K562 (cell line): ENCODE results near the gene FHIT. TPM values are rescaled to one million over a fixed set of nuclear protein-coding genes. Genes with fewer than 3 reads are reported as not detected.

Source experiments
- MECOM ChIP-seq: fragments of 250-450 bp; sonication (Bioruptor Pico); IDR thresholded peaks from 2 replicates; pipeline ENCODE4 v1.8.0; 2022; ENCODE audit warnings: inconsistent platforms
- NFXL1 ChIP-seq: fragments of 450-650 bp; formaldehyde crosslinking; IDR thresholded peaks from 2 replicates; pipeline ENCODE4 v1.4.0; 2021; ENCODE audit warnings: mild to moderate bottlenecking
- NRF1 ChIP-seq, 2 experiments: fragments of 450-650 bp; IDR thresholded peaks in 1 of 2; conservative IDR thresholded peaks in 1 of 2; 2 replicates each; pipeline ENCODE4 v1.6.1; 2014; ENCODE audit warnings: mild to moderate bottlenecking in 2 of 2
- SMARCA4 ChIP-seq: fragments of 450-650 bp; IDR thresholded peaks from 2 replicates; pipeline ENCODE4 v1.6.1; 2016
- TAF7 ChIP-seq: fragments of 450-650 bp; IDR thresholded peaks from 2 replicates; pipeline ENCODE4 v1.6.1; 2016; ENCODE audit warnings: missing genetic modification characterization, missing compliant biosample characterization
- TAL1 ChIP-seq: fragments of 450-650 bp; IDR thresholded peaks from 2 replicates; pipeline ENCODE4 v1.6.1; 2016; ENCODE audit warnings: mild to moderate bottlenecking
- THAP12 ChIP-seq: fragments of 250-450 bp; sonication (Bioruptor Pico); IDR thresholded peaks from 2 replicates; pipeline ENCODE4 v1.9.0; 2021; ENCODE audit warnings: mild to moderate bottlenecking, inconsistent platforms
- ZNF57 ChIP-seq: fragments of 450-650 bp; formaldehyde crosslinking; IDR thresholded peaks from 2 replicates; pipeline ENCODE4 v1.4.0; 2020; ENCODE audit warnings: mild to moderate bottlenecking, moderate library complexity
- polyA plus RNA-seq, 8 experiments: library from polyadenylated mRNA; depleted of rRNA in 4 of 8; stranded (reverse) in 5 of 8; unstranded in 3 of 8; fragments of >200 nt; fragmentation: Nextera tagmentation in 2 of 8; fragmentation: Illumina TruSeq in 1 of 8; extraction: Ambion mirVana in 2 of 8; extraction: Trizol in 1 of 8; gene quantifications; 2 replicates each; pipeline versions ENCODE4 v1.2.1 to v1.2.3, GENCODE V29; 2011 to 2014; ENCODE audit warnings: inconsistent platforms in 1 of 8, missing spikeins in 1 of 8
- total RNA-seq, 7 experiments: library from RNA; depleted of rRNA in 6 of 7; stranded (reverse); fragments of >200 nt in 6 of 7; fragmentation: Illumina TruSeq in 2 of 7; extraction: Trizol in 2 of 7; gene quantifications; 2 replicates each; pipeline versions ENCODE4 v1.2.1 to v1.2.3, GENCODE V29; 2011 to 2021; ENCODE audit warnings: low replicate concordance in 1 of 7
- TF ChIP-seq, protein P1 (sequence below): fragments of 450-650 bp; IDR thresholded peaks from 2 replicates; pipeline ENCODE4 v1.6.1; 2016; ENCODE audit warnings: missing biosample characterization, missing genetic modification characterization

FHIT gene
- total and polyA plus RNA-seq, 9 of the 15 experiments (the other 6 are each of a cell fraction or from before 2014, with no cell fraction given): 1.7 to 9.1 (median 4.3) TPM

DNA sequence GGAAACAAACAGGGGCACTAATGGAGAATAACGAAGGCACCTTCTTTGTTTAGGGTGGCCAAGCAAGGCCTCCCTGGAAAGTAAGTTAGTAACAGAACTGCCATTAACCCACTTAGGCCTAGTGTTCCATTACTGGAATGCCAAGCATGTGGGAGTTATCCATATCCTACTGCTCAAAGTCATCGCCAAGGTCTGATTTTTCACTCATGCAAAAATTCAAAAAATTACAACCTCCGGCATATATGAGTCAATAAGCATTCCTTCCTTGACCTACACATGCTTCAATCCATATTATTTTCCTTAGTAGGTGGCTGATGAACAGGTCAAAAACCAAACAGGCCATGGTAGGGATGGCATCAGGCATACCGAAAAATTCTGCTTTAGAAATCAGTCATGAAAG is 1097.2 kb downstream of the FHIT start (continued):
- TF ChIP-seq THAP12 (CRISPR knock-in tag) (no peak), NRF1 (conservative IDR thresholded peaks at IDR 0.05 in 1 of 2, IDR thresholded peaks at IDR 0.05 in 1 of 2) (no peak), SMARCA4 (no peak), NFXL1 (CRISPR knock-in tag) (no peak), ZNF57 (CRISPR knock-in tag) (no peak), TAL1 (no peak), MECOM (CRISPR knock-in tag) (no peak), TAF7 (no peak)
- TF ChIP-seq, protein P1, sequence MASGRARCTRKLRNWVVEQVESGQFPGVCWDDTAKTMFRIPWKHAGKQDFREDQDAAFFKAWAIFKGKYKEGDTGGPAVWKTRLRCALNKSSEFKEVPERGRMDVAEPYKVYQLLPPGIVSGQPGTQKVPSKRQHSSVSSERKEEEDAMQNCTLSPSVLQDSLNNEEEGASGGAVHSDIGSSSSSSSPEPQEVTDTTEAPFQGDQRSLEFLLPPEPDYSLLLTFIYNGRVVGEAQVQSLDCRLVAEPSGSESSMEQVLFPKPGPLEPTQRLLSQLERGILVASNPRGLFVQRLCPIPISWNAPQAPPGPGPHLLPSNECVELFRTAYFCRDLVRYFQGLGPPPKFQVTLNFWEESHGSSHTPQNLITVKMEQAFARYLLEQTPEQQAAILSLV (tag): no peak
